PC-9 (cell line): Measurements from ENCODE around the gene KCNH1.

ENCODE experiments used
- EZH2 ChIP-seq: fragments of 200-600 bp; sonication (generic); IDR thresholded peaks from 2 replicates; pipeline ENCODE4 v1.8.0; 2017; ENCODE audit warnings: antibody characterized with exemption, low read depth
- TF ChIP-seq, protein P1 (sequence below): fragments of 200-600 bp; sonication (generic); conservative IDR thresholded peaks from 2 replicates; pipeline ENCODE4 v1.6.1; 2017; ENCODE audit warnings: mixed run types, antibody characterized with exemption, mild to moderate bottlenecking, moderate library complexity

- TF ChIP-seq, protein P1, sequence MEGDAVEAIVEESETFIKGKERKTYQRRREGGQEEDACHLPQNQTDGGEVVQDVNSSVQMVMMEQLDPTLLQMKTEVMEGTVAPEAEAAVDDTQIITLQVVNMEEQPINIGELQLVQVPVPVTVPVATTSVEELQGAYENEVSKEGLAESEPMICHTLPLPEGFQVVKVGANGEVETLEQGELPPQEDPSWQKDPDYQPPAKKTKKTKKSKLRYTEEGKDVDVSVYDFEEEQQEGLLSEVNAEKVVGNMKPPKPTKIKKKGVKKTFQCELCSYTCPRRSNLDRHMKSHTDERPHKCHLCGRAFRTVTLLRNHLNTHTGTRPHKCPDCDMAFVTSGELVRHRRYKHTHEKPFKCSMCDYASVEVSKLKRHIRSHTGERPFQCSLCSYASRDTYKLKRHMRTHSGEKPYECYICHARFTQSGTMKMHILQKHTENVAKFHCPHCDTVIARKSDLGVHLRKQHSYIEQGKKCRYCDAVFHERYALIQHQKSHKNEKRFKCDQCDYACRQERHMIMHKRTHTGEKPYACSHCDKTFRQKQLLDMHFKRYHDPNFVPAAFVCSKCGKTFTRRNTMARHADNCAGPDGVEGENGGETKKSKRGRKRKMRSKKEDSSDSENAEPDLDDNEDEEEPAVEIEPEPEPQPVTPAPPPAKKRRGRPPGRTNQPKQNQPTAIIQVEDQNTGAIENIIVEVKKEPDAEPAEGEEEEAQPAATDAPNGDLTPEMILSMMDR, result no peak
- TF ChIP-seq EZH2, result no peak
These were observed 403.9 kb downstream of the KCNH1 start for GRCh38 chr1:210730023-210730422.
